Smooth muscle cell (in vitro differentiated cells): ENCODE measurements around the gene RNU6-7. TPM values are rescaled to one million over a fixed set of nuclear protein-coding genes. Genes with fewer than 3 reads are reported as not detected.
A peak's percentile ranks its signal among the peaks of the same experiment; 100 is the strongest.

Source experiments
- DNase-seq: peaks from one replicate; lab custom pipeline; 2025; ENCODE audit not compliant: unreplicated experiment; lab: John Stamatoyannopoulos, UW
- H2AFZ ChIP-seq: fragments of 200-600 bp; sonication (generic); 2 replicates; pipeline ENCODE4 v1.6.0; 2016; ENCODE audit warnings: antibody characterized with exemption, low read depth, mild to moderate bottlenecking
- H3F3A ChIP-seq: fragments of 200-600 bp; sonication (generic); 2 replicates; pipeline ENCODE4 v1.6.0; 2017; ENCODE audit warnings: antibody characterized with exemption, low read depth
- H3K27ac ChIP-seq: fragments of 200-600 bp; sonication (generic); 2 replicates; pipeline ENCODE4 v1.5.1; 2016; ENCODE audit warnings: low read depth, mild to moderate bottlenecking
- H3K27me3 ChIP-seq: fragments of 200-600 bp; sonication (generic); 2 replicates; pipeline ENCODE4 v1.6.1; 2016; ENCODE audit warnings: low read depth, mild to moderate bottlenecking
- H3K36me3 ChIP-seq: fragments of 200-600 bp; sonication (generic); 2 replicates; pipeline ENCODE4 v1.5.1; 2016; ENCODE audit warnings: low read depth
- H3K4me1 ChIP-seq: fragments of 200-600 bp; sonication (generic); 2 replicates; pipeline ENCODE4 v1.5.1; 2016; ENCODE audit warnings: low read depth
- H3K4me2 ChIP-seq: fragments of 200-600 bp; sonication (generic); 2 replicates; pipeline ENCODE4 v1.6.0; 2016; ENCODE audit warnings: mild to moderate bottlenecking
- H3K4me3 ChIP-seq: fragments of 200-600 bp; sonication (generic); 2 replicates; pipeline ENCODE4 v1.5.1; 2016; ENCODE audit warnings: mild to moderate bottlenecking
- H3K79me2 ChIP-seq: fragments of 200-600 bp; sonication (generic); 2 replicates; pipeline ENCODE4 v1.6.0; 2016; ENCODE audit warnings: low read depth, mild to moderate bottlenecking
- H3K9ac ChIP-seq: fragments of 200-600 bp; sonication (generic); 2 replicates; pipeline ENCODE4 v1.6.0; 2016; ENCODE audit warnings: low read depth
- H3K9me3 ChIP-seq: fragments of 200-600 bp; sonication (generic); replicated peaks from 2 replicates; pipeline ENCODE4 v1.5.1; 2016; ENCODE audit warnings: low read depth
- H4K20me1 ChIP-seq: fragments of 200-600 bp; sonication (generic); 2 replicates; pipeline ENCODE4 v1.6.0; 2016; ENCODE audit warnings: low read depth
- CTCF ChIP-seq: fragments of 200-600 bp; sonication (generic); IDR thresholded peaks from 2 replicates; pipeline ENCODE4 v1.5.1; 2017; ENCODE audit warnings: borderline replicate concordance, mild to moderate bottlenecking, antibody characterized with exemption; ENCODE audit not compliant: insufficient read depth, poor library complexity, severe bottlenecking
- WGBS: methylation state at CpG from one replicate; pipeline ENCODE4 v1.1.7; 2016; ENCODE audit warnings: low lambda C conversion rate; 5-methylcytosine and 5-hydroxymethylcytosine counted together
- polyA plus RNA-seq: library from polyadenylated mRNA; unstranded; fragments of >200 nt; fragmentation: Nextera tagmentation; extraction: Ambion mirVana; gene quantifications from 2 replicates; pipeline ENCODE4 v1.2.1, GENCODE V29; 2016
- total RNA-seq: library from RNA; depleted of rRNA; stranded (reverse); fragments of >200 nt; gene quantifications from 2 replicates; pipeline ENCODE4 v1.2.3, GENCODE V29; 2014

Gene RNU6-7
- total and polyA plus RNA-seq, 2 experiments from 2014 or later = not detected

- WGBS = under 1% methylated on average over 57 of the region's 57 CpGs
- peak within 1 kb of the TSS; percentile 80 for H3K4me3 ChIP-seq
- H3K4me2 ChIP-seq = peak within 1 kb of the TSS; percentile 93
- no peaks in the 10 kb centered on the region for H3K9me3 ChIP-seq
- DNase-seq = peak; percentile 85
- H3K4me1 ChIP-seq = no peaks in the 10 kb centered on the region
- H4K20me1 ChIP-seq = no peaks in the 10 kb centered on the region
- H3K36me3 ChIP-seq = no peaks in the 10 kb centered on the region
- peak within 1 kb of the TSS; percentile 98 for H2AFZ ChIP-seq
- H3K27ac ChIP-seq = peak within 1 kb of the TSS; percentile 93
- TF ChIP-seq CTCF = no peak
- peak within 1 kb of the TSS; percentile 99 for H3K9ac ChIP-seq
- peaks cover 10% of the 10 kb centered on the region for H3F3A ChIP-seq
- H3K27me3 ChIP-seq = no peaks in the 10 kb centered on the region
- no peaks in the 10 kb centered on the region for H3K79me2 ChIP-seq
Measured at GRCh38 chr14:32202998-32203882, 1.4 kb downstream of the RNU6-7 start, which contains the start of gene RNU6-8. Gene RNU6-8 (minus strand): TSS chr14:32203269.

GRCh38 chr14:32203928-32204357, 2.1 kb downstream of the RNU6-7 start:
- H3K4me1 ChIP-seq = no peaks in the 10 kb centered on the region
- DNase-seq = no peak
- 20% methylated on average over 14 of the region's 14 CpGs for WGBS
- H3K9ac ChIP-seq = peak overlapping the region; percentile 99
- H3K27ac ChIP-seq = peak overlapping the region; percentile 93
- H3K4me2 ChIP-seq = peak overlapping the region; percentile 93
- H2AFZ ChIP-seq = peak overlapping the region; percentile 98
- H3K36me3 ChIP-seq = no peaks in the 10 kb centered on the region
- no peaks in the 10 kb centered on the region for H3K9me3 ChIP-seq
- H3K79me2 ChIP-seq = no peaks in the 10 kb centered on the region
- H3F3A ChIP-seq = peaks cover 10% of the 10 kb centered on the region
- H3K4me3 ChIP-seq = peak overlapping the region; percentile 80
- no peaks in the 10 kb centered on the region for H4K20me1 ChIP-seq
- no peak for TF ChIP-seq CTCF
- no peaks in the 10 kb centered on the region for H3K27me3 ChIP-seq

- TF ChIP-seq CTCF = no peak
- Histone ChIP-seq H3K79me2 (no peaks in the 10 kb centered on the region), H4K20me1 (no peaks in the 10 kb centered on the region), H3K36me3 (no peaks in the 10 kb centered on the region), H3K4me3 (no peak overlapping the region), H3K9me3 (no peaks in the 10 kb centered on the region), H3K9ac (no peak overlapping the region), H3K4me2 (no peak overlapping the region), H3K27me3 (no peaks in the 10 kb centered on the region), H2AFZ (no peak overlapping the region), H3K27ac (no peak overlapping the region), H3K4me1 (no peaks in the 10 kb centered on the region), H3F3A (peaks cover 8% of the 10 kb centered on the region)
- WGBS = 92% methylated on average over 3 of the region's 3 CpGs
- DNase-seq = no peak
Measured at GRCh38 chr14:32205554-32205953, 3.7 kb downstream of the RNU6-7 start.
